Activated CD4-positive, alpha-beta T cell treated with anti-CD3 and anti-CD28 coated beads, Interleukin-2, amount 50 U/mL, for 24 hours (primary cell): ENCODE data around the gene CYP4Z1.
A peak's percentile ranks its signal among the peaks of the same experiment; 100 is the strongest.
"Not testable (repeated sequence)": the region's sequence is repeated elsewhere in the genome, so short reads cannot be mapped to it uniquely, and the experiment has no call there.

Experiments used
- DNase-seq, 2 donors: peaks; one replicate each; pipeline ENCODE4 v3.0.0-alpha.2; 2020; ENCODE audit warnings: low read depth in 1 of 2, low spot score in 1 of 2

CYP4Z1 gene, protein sequence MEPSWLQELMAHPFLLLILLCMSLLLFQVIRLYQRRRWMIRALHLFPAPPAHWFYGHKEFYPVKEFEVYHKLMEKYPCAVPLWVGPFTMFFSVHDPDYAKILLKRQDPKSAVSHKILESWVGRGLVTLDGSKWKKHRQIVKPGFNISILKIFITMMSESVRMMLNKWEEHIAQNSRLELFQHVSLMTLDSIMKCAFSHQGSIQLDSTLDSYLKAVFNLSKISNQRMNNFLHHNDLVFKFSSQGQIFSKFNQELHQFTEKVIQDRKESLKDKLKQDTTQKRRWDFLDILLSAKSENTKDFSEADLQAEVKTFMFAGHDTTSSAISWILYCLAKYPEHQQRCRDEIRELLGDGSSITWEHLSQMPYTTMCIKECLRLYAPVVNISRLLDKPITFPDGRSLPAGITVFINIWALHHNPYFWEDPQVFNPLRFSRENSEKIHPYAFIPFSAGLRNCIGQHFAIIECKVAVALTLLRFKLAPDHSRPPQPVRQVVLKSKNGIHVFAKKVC

GRCh38 chr1:47067097-47067594, at the start of gene CYP4Z1:
Gene CYP4Z1 (plus strand): TSS chr1:47067231. CDS start chr1:47067491, 260 bp downstream.
- DNase-seq = no peak

GRCh38 chr1:47021070-47021469, 46.0 kb upstream of the CYP4Z1 start:
- no peak for DNase-seq

DNA sequence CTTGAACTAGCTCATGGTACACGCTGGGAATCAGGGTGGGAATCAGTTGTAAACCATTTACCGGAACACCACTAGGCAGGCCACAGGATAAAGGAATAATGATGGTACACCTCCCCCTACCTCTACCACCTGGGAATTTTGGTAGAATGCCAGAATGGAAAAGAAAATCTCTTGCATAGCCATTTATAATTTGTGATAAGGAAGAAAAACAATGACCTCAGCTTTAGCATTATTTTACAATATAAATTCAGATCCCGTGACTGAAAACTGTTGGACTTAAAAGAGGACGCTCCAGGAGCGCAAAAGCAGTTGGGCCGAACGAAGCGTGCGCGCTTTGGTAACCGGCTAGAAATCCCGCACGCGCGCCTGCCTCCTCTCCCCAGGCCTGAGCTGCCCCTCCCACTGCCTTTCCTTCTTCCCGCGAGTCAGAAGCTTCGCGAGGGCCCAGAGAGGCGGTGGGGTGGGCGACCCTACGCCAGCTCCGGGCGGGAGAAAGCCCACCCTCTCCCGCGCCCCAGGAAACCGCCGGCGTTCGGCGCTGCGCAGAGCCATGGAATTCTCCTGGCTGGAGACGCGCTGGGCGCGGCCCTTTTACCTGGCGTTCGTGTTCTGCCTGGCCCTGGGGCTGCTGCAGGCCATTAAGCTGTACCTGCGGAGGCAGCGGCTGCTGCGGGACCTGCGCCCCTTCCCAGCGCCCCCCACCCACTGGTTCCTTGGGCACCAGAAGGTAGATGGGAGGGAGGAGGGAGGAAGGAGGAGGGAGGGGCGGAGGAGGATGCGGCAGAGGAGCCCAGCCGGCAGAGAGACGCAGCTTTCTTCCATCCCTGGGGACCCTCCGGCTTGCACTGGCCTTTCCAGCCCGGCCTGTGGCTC, 43.5 kb upstream of the CYP4Z1 start, which contains the start of gene CYP4X1:
Gene CYP4X1 (plus strand): TSS at position 402 of the 873 bp plus-strand sequence. CDS start 149 bp downstream, at position 551.
- no peak for DNase-seq

GRCh38 chr1:47024141-47024801, 42.8 kb upstream of the CYP4Z1 start:
- DNase-seq = no peak

GRCh38 chr1:47030170-47030805, 36.7 kb upstream of the CYP4Z1 start:
- no peak for DNase-seq

DNA sequence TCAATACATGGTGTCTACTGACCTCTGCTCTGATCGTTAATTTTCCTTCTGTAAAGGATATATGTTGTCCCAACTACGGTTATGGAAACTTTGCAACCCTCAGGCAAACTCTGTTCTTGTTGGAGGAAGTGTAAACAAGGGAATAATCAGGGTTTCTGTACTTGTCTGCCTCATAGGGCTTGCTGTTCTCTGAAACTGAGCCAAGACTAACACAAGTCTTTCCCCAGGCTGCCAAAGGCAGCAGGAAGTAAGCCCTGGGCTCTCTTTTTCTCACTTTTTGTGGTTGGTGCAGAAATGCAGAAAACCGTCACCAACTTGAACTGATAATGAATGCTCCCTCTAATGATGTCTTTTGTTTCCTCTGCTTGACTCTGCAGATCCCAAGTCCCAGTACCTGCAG, 36.0 kb upstream of the CYP4Z1 start:
- DNase-seq = no peak

GRCh38 chr1:47031585-47031984, 35.4 kb upstream of the CYP4Z1 start:
- no peak for DNase-seq

DNA sequence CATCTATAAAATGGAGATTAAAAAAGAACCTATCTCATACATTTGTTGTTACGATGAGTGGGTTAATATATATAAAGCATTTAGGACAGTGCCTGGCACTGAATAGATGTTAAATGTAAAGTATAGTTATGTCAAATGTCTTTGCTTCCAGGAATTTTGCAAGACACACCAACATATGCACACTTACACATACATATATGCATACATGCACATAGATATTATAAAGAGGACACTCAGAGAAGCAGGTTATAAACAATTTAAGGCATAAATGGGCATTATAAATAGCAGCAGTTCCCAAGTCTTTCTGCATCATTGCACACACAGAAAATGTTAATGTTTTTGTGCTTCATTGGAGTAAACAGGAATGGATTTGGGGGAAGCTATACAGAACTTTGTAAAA, 30.3 kb upstream of the CYP4Z1 start:
- no peak for DNase-seq

DNA sequence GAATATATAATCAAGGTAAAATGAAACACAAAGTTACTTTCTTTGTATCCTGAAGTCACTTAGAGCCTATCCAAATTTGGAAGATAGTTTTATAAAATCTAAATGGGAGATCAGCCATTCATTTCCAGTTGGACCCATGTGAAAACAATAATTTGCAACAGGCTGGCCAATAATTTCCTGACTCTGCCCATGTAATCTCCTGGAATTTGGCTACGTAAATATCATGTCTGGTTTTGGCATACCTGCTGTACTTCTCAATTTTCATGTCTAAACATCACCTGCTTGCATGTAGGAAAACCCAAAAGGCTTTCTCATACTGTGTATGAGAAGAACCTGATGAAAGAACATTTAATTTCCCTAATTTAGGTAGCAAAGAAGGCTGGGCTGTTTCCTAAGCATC, 7.7 kb upstream of the CYP4Z1 start:
- no peak for DNase-seq

- DNase-seq = not testable (repeated sequence)
Observed at GRCh38 chr1:47069080-47069479, 2.0 kb downstream of the CYP4Z1 start.

DNA sequence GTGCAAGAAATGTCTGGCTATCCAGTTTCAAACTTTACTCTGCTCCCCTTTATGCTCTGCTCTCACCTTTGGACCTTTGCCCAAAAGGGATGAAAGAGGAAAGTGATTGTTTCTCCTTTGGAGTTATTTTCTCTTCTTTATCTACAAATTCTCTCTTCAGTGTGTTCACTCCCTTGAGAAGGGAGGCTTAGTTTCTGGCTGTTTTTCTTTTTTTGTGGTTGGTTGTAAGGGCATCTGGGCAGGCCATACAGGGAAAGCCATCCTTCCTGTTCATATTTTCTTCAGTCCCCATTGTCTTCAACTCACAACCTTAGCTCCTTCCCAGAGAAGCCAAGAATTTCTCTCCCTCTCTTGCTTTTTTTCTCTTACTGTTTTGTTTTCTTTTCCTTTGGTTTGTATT, 2.5 kb downstream of the CYP4Z1 start:
- DNase-seq = not testable (repeated sequence)

GRCh38 chr1:47089356-47089755, 22.3 kb downstream of the CYP4Z1 start:
- peak in 1 of 2 donors; percentile 7 for DNase-seq

GRCh38 chr1:47091476-47091875, 24.4 kb downstream of the CYP4Z1 start:
- DNase-seq = not testable (repeated sequence)

- no peak for DNase-seq
Observed at GRCh38 chr1:47104816-47105215, 37.8 kb downstream of the CYP4Z1 start.

DNA sequence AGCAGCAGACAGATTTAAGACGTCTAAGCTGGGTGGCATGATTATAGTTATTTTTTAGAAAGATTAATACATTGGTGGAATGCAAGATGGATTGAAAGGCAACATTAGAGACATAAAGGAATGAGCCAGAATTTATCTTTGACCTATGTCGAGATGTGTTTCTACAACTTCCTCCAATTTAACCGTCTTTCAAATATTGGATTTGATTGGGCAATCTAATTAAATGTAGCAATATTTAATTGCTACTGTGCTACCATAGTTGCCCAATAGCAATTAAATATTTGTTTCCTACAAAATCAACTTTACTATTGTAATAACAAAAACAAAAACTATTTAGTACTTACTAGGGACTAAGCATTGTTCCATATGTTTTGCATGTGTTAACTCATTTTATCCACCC, 39.8 kb downstream of the CYP4Z1 start:
- DNase-seq = no peak

- not testable (repeated sequence) for DNase-seq
Observed at GRCh38 chr1:47107851-47108574, 41.0 kb downstream of the CYP4Z1 start.

DNA sequence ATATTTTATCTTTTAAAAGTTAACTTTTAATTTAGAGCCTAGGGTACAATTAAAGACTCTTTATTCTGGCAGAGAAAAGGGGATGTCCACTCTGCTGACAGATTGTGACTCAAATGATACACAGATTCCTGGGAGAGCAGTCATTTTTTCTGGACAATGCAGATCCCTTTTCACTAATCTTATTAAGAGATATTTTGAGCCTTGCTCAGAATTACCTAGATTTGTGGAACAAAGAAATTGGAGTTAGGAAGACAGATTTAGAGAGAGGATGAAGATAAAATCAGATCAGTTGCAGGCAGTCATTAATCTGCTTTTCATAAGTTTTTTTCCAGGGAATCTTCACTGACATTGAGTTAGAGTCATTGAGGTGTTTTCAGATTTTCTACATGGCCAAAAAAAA, 42.5 kb downstream of the CYP4Z1 start:
- not testable (repeated sequence) for DNase-seq

DNA sequence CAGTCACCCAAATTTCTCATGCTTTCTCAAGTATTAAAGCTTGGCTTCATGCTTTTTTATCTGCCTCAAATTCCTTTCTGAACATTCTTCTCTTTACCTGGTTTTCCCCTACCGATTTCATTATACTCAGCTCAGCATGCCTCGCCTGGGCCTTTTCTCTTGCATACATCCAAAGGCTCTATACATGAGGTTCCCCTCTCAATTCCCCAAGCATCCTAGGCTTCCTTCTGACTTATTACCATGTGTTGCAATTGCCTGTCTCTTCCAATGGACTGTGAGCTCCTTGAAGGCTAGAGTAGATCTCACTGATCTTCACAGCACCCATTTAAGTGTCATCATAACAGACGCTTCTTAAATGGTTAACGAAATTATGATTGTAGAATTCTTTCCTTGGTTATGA, 46.1 kb downstream of the CYP4Z1 start:
- DNase-seq = no peak

DNA sequence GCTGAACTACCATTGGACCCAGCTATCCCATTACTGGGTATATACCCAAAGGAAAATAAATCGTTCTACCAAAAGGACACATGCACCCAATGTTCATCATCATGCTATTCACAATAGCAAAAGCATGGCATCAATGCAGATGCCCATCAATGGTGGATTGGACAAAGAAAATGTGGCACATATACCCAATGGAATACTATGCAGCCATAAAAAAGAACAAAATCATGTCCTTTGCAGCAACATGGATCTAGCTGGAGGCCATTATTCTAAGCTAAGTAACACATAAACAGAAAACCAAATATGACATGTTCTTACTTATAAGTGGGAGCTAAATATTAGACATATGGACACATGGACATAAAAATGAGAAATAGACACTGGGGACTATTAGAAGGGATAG, 54.0 kb downstream of the CYP4Z1 start:
- DNase-seq = not testable (repeated sequence)

DNA sequence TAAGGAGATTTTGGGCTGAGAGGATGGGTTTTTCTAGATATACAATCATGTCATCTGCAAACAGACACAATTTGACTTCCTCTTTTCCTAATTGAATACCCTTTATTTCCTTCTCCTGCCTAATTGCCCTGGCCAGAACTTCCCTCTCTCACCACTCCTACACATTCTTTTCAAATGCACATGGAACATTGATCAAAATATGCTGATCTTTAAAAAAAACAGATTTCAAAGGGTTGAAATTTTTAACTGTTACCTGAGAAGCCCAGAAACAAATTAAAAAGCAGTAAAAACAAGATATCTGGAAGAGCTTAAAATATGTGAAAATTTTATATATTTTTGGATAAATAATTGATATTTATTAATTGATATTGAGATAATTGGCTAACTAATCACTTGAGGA, 57.8 kb downstream of the CYP4Z1 start:
- DNase-seq = not testable (repeated sequence)
